Left ventricle myocardium inferior (tissue), 1 donor: ENCODE measurements around the gene PJA2. TPM values are rescaled to one million over a fixed set of nuclear protein-coding genes. Genes with fewer than 3 reads are reported as not detected.

Experiments
- DNase-seq: peaks from one replicate; pipeline ENCODE4 v3.0.0-alpha.2; 2020
- H3K27ac ChIP-seq: fragments of 200-600 bp; replicated peaks from 2 replicates; pipeline ENCODE4 v1.8.0; 2021
- H3K27me3 ChIP-seq: fragments of 200-600 bp; 2 replicates; pipeline ENCODE4 v1.8.0; 2021; ENCODE audit warnings: low read depth
- H3K36me3 ChIP-seq: fragments of 200-600 bp; 2 replicates; pipeline ENCODE4 v1.8.0; 2021
- H3K4me1 ChIP-seq: fragments of 200-600 bp; 2 replicates; pipeline ENCODE4 v1.8.0; 2021
- H3K4me3 ChIP-seq: fragments of 200-600 bp; 2 replicates; pipeline ENCODE4 v1.8.0; 2021; ENCODE audit warnings: mild to moderate bottlenecking, moderate library complexity
- H3K9me3 ChIP-seq: fragments of 200-600 bp; replicated peaks from 2 replicates; pipeline ENCODE4 v1.8.0; 2021
- intact Hi-C: fragments of 100-400 bp; cut with micrococcal nuclease; formaldehyde crosslinking; loops from one replicate; pipeline ENCODE4 v1.11.0; 2022
- total RNA-seq: library from RNA; stranded (reverse); fragmentation: NEBNext Ultra II Directional; extraction: Animal tissue kit (Norgen Biotek cat#: 25700); gene quantifications from one replicate; pipeline ENCODE4 v1.2.1, GENCODE V29; 2021
- TF ChIP-seq, protein P1 (sequence below): fragments of 200-600 bp; IDR thresholded peaks from 2 replicates; pipeline ENCODE4 v1.8.0; 2021; ENCODE audit warnings: antibody characterized with exemption, mild to moderate bottlenecking, borderline replicate concordance
- donor health status: DM: no; HTN: yes; CAD: no; lungs with severe emphysema.

The PJA2 gene
- total RNA-seq, 1 donor from 2014 or later: 77.5 TPM

DNA sequence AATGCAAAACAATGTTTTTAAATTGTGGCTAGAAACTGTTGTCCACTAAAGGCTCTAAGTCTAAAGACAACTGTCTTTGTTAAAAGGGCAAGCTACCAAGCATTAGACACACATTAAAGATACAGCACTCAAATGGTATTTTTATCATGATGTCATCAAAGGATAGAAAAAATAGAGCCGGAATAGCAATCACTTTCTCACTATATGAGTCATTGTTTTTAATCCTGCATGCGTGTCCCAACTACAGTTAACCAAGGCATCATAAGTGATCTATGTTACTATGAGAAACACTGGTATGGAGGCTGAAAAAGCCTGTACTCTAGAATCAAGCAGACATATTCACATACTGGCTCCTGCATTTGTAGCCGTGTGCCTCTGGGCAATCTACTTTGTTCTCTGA lies 1.9 kb upstream of the PJA2 start:
- intact Hi-C loops: no loop called here
- Histone ChIP-seq H3K4me1 (peaks cover 60% of the 10 kb centered on the region), H3K27me3 (no peaks in the 10 kb centered on the region), H3K36me3 (no peaks in the 10 kb centered on the region), H3K27ac (peak overlapping the region; percentile 98), H3K9me3 (peaks cover 26% of the 10 kb centered on the region), H3K4me3 (no peak overlapping the region)
- TF ChIP-seq, protein P1, sequence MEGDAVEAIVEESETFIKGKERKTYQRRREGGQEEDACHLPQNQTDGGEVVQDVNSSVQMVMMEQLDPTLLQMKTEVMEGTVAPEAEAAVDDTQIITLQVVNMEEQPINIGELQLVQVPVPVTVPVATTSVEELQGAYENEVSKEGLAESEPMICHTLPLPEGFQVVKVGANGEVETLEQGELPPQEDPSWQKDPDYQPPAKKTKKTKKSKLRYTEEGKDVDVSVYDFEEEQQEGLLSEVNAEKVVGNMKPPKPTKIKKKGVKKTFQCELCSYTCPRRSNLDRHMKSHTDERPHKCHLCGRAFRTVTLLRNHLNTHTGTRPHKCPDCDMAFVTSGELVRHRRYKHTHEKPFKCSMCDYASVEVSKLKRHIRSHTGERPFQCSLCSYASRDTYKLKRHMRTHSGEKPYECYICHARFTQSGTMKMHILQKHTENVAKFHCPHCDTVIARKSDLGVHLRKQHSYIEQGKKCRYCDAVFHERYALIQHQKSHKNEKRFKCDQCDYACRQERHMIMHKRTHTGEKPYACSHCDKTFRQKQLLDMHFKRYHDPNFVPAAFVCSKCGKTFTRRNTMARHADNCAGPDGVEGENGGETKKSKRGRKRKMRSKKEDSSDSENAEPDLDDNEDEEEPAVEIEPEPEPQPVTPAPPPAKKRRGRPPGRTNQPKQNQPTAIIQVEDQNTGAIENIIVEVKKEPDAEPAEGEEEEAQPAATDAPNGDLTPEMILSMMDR: no peak
- DNase-seq: no peak

GRCh38 chr5:109411149-109411514 lies 1.4 kb upstream of the PJA2 start:
- intact Hi-C loops: no loop called here
- no peak for DNase-seq
- Histone ChIP-seq H3K4me3 (peak overlapping the region; percentile 82), H3K27me3 (no peaks in the 10 kb centered on the region), H3K4me1 (peaks cover 65% of the 10 kb centered on the region), H3K36me3 (no peaks in the 10 kb centered on the region), H3K9me3 (peaks cover 21% of the 10 kb centered on the region), H3K27ac (peak overlapping the region; percentile 98)
- TF ChIP-seq, protein P1: no peak

DNA sequence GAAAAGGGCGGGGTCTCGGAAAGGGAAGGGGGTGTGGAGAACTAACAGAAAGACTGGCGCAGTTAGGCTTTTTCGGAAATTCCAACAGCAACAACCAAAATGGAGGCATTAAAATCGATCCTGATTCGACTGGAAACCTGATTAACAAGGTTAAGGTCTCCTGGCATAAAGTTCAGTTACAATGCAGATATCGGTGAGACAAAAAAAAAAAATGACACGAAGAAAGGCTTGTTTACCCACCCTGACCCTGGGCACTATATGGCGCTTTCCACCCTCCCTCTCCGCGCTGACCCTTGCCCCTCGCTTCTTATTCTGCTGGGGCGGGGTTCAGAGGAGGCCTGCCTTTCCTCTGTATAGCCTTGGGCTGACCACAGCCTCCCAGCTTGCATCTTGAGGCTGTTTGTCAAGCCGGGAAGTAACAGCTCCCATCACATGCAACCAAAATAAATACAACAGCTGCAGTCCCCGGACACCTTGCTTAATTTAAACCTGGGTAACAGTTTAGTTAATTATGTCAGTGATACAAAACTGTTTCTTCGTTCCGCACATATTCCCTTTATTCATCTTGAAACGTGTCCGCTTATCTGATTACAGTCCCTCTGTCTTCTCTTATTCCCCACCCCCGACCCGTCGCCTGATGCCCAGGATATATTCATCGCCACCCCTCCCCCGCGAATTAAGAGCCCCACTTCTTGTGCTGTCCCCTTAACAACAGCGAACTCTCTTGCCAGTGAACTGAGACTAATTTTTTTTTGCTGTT lies 795 bp upstream of the PJA2 start:
- peaks cover 70% of the 10 kb centered on the region for H3K4me1 ChIP-seq
- intact Hi-C loops: no loop called here
- H3K9me3 ChIP-seq: peaks cover 15% of the 10 kb centered on the region

GRCh38 chr5:109408991-109409843 lies 557 bp downstream of the PJA2 start:
- H3K4me3 ChIP-seq: peak overlapping the region; percentile 82
- H3K4me1 ChIP-seq: peaks cover 81% of the 10 kb centered on the region
- H3K9me3 ChIP-seq: peaks cover 7% of the 10 kb centered on the region
- peak overlapping the region; percentile 98 for H3K27ac ChIP-seq
- H3K36me3 ChIP-seq: peaks cover 6% of the 10 kb centered on the region
- no peaks in the 10 kb centered on the region for H3K27me3 ChIP-seq
- DNase-seq: peak; percentile 65
- TF ChIP-seq, protein P1: no peak
- intact Hi-C loops: no loop called here

More for the DNA sequence above, 795 bp upstream of the PJA2 start:
- peak; percentile 72 for DNase-seq
- TF ChIP-seq, protein P1: no peak
- Histone ChIP-seq H3K27me3 (no peaks in the 10 kb centered on the region), H3K27ac (peak overlapping the region; percentile 98), H3K4me3 (peak overlapping the region; percentile 82), H3K36me3 (no peaks in the 10 kb centered on the region)

- Histone ChIP-seq H3K9me3 (peaks cover 8% of the 10 kb centered on the region), H3K4me1 (peaks cover 76% of the 10 kb centered on the region), H3K27ac (peak overlapping the region; percentile 98), H3K36me3 (peaks cover 10% of the 10 kb centered on the region), H3K27me3 (no peaks in the 10 kb centered on the region), H3K4me3 (peak overlapping the region; percentile 82)
- TF ChIP-seq, protein P1: no peak
- intact Hi-C loops: no loop called here
- no peak for DNase-seq
Observed at GRCh38 chr5:109407913-109408312, 1.9 kb downstream of the PJA2 start.
